HEK293 (cell line): ENCODE measurements around the gene ZNF626.

Experiments
- CTCF ChIA-PET: fragments of 350-600 bp; formaldehyde crosslinking; extraction: SDS; loops from one replicate; lab custom pipeline; 2021; ENCODE audit warnings: antibody characterized with exemption; lab: Yijun Ruan, JAX
- POLR2A ChIA-PET: fragments of 300-600 bp; formaldehyde crosslinking; extraction: SDS; loops from one replicate; lab custom pipeline; 2020; ENCODE audit warnings: antibody characterized with exemption, inconsistent platforms; lab: Yijun Ruan, JAX
- H3K27ac ChIP-seq: fragments of 200-500 bp; sonication (Bioruptor generic); 2 replicates; pipeline ENCODE4 v1.5.1; 2014; ENCODE audit warnings: low read depth, low read length, control low read depth, inconsistent platforms; ENCODE audit errors: extremely low read depth
- H3K36me3 ChIP-seq, 2 experiments: fragments of 200-500 bp in 1 of 2; sonication (Bioruptor generic) in 1 of 2; 1 replicate in 1 of 2; 2 replicates in 1 of 2; pipeline ENCODE4 v1.5.1; 2014 to 2017; ENCODE audit warnings: inconsistent platforms in 2 of 2, low read length in 2 of 2; ENCODE audit not compliant: control insufficient read depth in 2 of 2, insufficient read depth in 1 of 2
- H3K4me1 ChIP-seq: fragments of 200-500 bp; sonication (Bioruptor generic); 2 replicates; pipeline ENCODE4 v1.5.1; 2014; ENCODE audit warnings: mild to moderate bottlenecking, low read length, inconsistent platforms; ENCODE audit not compliant: control insufficient read depth, insufficient read depth
- H3K4me3 ChIP-seq: 2 replicates; pipeline ENCODE4 v1.5.1; 2011; ENCODE audit warnings: low read depth, mild to moderate bottlenecking, control low read depth, low read length, moderate library complexity
- H3K9me3 ChIP-seq: fragments of 200-500 bp; sonication (Bioruptor generic); 2 replicates; pipeline ENCODE4 v1.5.1; 2014; ENCODE audit warnings: low read depth, low read length, inconsistent platforms; ENCODE audit not compliant: control insufficient read depth, insufficient read depth
- FEZF1 ChIP-seq: fragments of 450-650 bp; formaldehyde crosslinking; IDR thresholded peaks from 2 replicates; pipeline ENCODE4 v1.5.1; 2016; ENCODE audit warnings: missing biosample characterization, missing genetic modification characterization
- MYNN ChIP-seq: fragments of 450-650 bp; formaldehyde crosslinking; IDR thresholded peaks from 2 replicates; pipeline ENCODE4 v1.5.1; 2016; ENCODE audit warnings: missing biosample characterization, missing genetic modification characterization, borderline replicate concordance
- SCRT2 ChIP-seq: fragments of 450-650 bp; formaldehyde crosslinking; IDR thresholded peaks from 2 replicates; pipeline ENCODE4 v1.5.1; 2016; ENCODE audit warnings: missing biosample characterization, missing genetic modification characterization
- SP3 ChIP-seq: fragments of 450-650 bp; formaldehyde crosslinking; IDR thresholded peaks from 2 replicates; pipeline ENCODE4 v1.5.1; 2016; ENCODE audit warnings: missing biosample characterization, missing genetic modification characterization
- ZNF114 ChIP-seq: fragments of 450-650 bp; formaldehyde crosslinking; IDR thresholded peaks from 2 replicates; pipeline ENCODE4 v1.5.0; 2017; ENCODE audit warnings: missing biosample characterization, missing genetic modification characterization
- ZNF2 ChIP-seq: fragments of 450-650 bp; formaldehyde crosslinking; IDR thresholded peaks from 2 replicates; pipeline ENCODE4 v1.5.1; 2016; ENCODE audit warnings: missing biosample characterization, missing genetic modification characterization
- ZNF560 ChIP-seq: fragments of 450-650 bp; formaldehyde crosslinking; IDR thresholded peaks from 2 replicates; pipeline ENCODE4 v1.5.1; 2017; ENCODE audit warnings: missing biosample characterization, missing genetic modification characterization, borderline replicate concordance
- ZNF561 ChIP-seq: fragments of 450-650 bp; IDR thresholded peaks from 2 replicates; pipeline ENCODE4 v1.5.1; 2018; ENCODE audit warnings: missing biosample characterization, missing genetic modification characterization, borderline replicate concordance
- ZNF623 ChIP-seq: fragments of 450-650 bp; formaldehyde crosslinking; IDR thresholded peaks from 2 replicates; pipeline ENCODE4 v1.5.1; 2016; ENCODE audit warnings: missing biosample characterization, missing genetic modification characterization
- ZNF626 ChIP-seq: fragments of 450-650 bp; sonication (Bioruptor Pico); formaldehyde crosslinking; IDR thresholded peaks from 2 replicates; pipeline ENCODE4 v1.5.1; 2018; ENCODE audit warnings: missing biosample characterization, missing genetic modification characterization, inconsistent platforms
- ZNF677 ChIP-seq: fragments of 450-650 bp; IDR thresholded peaks from 2 replicates; pipeline ENCODE4 v1.5.0; 2018; ENCODE audit warnings: missing biosample characterization, mild to moderate bottlenecking, missing genetic modification characterization, moderate library complexity
- TF ChIP-seq, protein P1 (sequence below): fragments of 450-650 bp; formaldehyde crosslinking; IDR thresholded peaks from 2 replicates; pipeline ENCODE4 v1.5.1; 2016; ENCODE audit warnings: missing biosample characterization, missing genetic modification characterization
- TF ChIP-seq, protein P2 (sequence below): fragments of 450-650 bp; IDR thresholded peaks from 2 replicates; pipeline ENCODE4 v1.5.1; 2018; ENCODE audit warnings: missing biosample characterization, missing genetic modification characterization
- TF ChIP-seq, protein P3 (sequence below): fragments of 450-650 bp; formaldehyde crosslinking; IDR thresholded peaks from 2 replicates; pipeline ENCODE4 v1.5.1; 2016; ENCODE audit warnings: missing biosample characterization, missing genetic modification characterization, borderline replicate concordance
- TF ChIP-seq, protein P4 (sequence below): fragments of 450-650 bp; formaldehyde crosslinking; IDR thresholded peaks from 2 replicates; pipeline ENCODE4 v1.5.1; 2017; ENCODE audit warnings: missing biosample characterization, missing genetic modification characterization
- TF ChIP-seq, protein P5 (sequence below): fragments of 450-650 bp; formaldehyde crosslinking; IDR thresholded peaks from 2 replicates; pipeline ENCODE4 v1.5.1; 2016; ENCODE audit warnings: missing biosample characterization, missing genetic modification characterization
- TF ChIP-seq, protein P6 (sequence below): fragments of 450-650 bp; formaldehyde crosslinking; IDR thresholded peaks from 2 replicates; pipeline ENCODE4 v1.5.1; 2016; ENCODE audit warnings: missing biosample characterization, missing genetic modification characterization
- TF ChIP-seq, protein P7 (sequence below): fragments of 450-650 bp; formaldehyde crosslinking; IDR thresholded peaks from 2 replicates; pipeline ENCODE4 v1.5.1; 2016; ENCODE audit warnings: missing biosample characterization, missing genetic modification characterization

ZNF626 gene

DNA sequence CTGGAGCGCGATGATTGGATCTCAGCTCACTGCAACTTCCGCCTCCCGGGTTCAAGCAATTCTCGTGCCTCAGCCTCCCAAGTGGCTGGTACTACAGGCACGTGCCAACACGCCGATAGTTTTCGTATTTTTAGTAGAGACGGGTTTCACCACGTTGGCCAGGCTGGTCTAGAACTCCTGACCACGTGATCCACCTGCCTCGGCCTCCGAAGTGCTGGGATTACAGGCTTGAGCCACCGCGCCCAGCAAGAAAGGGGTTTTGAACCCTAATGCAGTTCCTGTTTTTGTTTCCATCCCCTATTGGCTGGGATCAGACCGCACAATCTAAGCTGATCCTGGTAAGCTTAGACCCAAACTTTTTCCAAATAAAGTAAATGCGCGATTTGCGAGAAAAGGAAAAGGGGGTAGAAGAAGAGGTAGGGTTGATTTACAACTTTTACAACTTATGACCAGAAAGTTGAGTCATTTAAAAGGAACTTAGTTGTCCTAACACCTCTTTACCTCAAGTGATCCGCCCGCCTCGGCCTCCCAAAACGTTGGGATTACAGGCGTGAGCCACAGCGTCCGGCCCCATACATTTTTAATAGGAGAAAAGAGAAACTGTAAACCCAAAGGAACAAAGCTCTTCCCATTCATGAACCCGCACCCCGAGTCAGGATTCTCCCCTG is 764 bp downstream of the ZNF626 start (continued):
- TF ChIP-seq, protein P1, sequence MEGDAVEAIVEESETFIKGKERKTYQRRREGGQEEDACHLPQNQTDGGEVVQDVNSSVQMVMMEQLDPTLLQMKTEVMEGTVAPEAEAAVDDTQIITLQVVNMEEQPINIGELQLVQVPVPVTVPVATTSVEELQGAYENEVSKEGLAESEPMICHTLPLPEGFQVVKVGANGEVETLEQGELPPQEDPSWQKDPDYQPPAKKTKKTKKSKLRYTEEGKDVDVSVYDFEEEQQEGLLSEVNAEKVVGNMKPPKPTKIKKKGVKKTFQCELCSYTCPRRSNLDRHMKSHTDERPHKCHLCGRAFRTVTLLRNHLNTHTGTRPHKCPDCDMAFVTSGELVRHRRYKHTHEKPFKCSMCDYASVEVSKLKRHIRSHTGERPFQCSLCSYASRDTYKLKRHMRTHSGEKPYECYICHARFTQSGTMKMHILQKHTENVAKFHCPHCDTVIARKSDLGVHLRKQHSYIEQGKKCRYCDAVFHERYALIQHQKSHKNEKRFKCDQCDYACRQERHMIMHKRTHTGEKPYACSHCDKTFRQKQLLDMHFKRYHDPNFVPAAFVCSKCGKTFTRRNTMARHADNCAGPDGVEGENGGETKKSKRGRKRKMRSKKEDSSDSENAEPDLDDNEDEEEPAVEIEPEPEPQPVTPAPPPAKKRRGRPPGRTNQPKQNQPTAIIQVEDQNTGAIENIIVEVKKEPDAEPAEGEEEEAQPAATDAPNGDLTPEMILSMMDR (tag by site-specific recombination) = no peak
- TF ChIP-seq ZNF677 = no peak
- TF ChIP-seq, protein P2, sequence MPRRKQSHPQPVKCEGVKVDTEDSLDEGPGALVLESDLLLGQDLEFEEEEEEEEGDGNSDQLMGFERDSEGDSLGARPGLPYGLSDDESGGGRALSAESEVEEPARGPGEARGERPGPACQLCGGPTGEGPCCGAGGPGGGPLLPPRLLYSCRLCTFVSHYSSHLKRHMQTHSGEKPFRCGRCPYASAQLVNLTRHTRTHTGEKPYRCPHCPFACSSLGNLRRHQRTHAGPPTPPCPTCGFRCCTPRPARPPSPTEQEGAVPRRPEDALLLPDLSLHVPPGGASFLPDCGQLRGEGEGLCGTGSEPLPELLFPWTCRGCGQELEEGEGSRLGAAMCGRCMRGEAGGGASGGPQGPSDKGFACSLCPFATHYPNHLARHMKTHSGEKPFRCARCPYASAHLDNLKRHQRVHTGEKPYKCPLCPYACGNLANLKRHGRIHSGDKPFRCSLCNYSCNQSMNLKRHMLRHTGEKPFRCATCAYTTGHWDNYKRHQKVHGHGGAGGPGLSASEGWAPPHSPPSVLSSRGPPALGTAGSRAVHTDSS (tag by site-specific recombination) = no peak

DNA sequence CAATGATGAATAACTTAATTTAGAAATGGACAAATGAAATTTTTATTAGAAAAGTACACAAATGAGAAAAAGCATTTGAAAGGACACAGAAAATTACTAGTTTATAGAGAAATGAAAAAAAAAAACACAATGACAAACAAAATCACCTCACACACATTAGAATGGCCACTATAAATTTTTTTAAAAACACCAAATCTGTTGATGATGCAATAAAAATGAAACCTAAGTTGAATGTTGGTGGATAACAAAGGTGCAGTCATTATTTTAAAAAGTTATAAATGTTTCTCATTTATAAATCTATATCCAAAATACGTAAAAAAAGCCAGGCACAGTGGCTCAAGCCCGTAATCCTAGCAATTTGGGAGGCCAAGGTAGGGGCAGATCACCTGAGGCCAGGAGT is 20.8 kb downstream of the ZNF626 start:
- no peak for TF ChIP-seq ZNF561 (tag by site-specific recombination)
- no peak for TF ChIP-seq MYNN (tag by site-specific recombination)
- TF ChIP-seq ZNF114 = no peak
- TF ChIP-seq ZNF626 = no peak
- TF ChIP-seq, protein P3, sequence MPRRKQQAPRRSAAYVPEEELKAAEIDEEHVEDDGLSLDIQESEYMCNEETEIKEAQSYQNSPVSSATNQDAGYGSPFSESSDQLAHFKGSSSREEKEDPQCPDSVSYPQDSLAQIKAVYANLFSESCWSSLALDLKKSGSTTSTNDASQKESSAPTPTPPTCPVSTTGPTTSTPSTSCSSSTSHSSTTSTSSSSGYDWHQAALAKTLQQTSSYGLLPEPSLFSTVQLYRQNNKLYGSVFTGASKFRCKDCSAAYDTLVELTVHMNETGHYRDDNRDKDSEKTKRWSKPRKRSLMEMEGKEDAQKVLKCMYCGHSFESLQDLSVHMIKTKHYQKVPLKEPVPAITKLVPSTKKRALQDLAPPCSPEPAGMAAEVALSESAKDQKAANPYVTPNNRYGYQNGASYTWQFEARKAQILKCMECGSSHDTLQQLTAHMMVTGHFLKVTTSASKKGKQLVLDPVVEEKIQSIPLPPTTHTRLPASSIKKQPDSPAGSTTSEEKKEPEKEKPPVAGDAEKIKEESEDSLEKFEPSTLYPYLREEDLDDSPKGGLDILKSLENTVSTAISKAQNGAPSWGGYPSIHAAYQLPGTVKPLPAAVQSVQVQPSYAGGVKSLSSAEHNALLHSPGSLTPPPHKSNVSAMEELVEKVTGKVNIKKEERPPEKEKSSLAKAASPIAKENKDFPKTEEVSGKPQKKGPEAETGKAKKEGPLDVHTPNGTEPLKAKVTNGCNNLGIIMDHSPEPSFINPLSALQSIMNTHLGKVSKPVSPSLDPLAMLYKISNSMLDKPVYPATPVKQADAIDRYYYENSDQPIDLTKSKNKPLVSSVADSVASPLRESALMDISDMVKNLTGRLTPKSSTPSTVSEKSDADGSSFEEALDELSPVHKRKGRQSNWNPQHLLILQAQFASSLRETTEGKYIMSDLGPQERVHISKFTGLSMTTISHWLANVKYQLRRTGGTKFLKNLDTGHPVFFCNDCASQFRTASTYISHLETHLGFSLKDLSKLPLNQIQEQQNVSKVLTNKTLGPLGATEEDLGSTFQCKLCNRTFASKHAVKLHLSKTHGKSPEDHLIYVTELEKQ = no peak
- TF ChIP-seq SCRT2 (tag by site-specific recombination) = no peak
- TF ChIP-seq FEZF1 (tag by site-specific recombination) = no peak
- TF ChIP-seq, protein P4, sequence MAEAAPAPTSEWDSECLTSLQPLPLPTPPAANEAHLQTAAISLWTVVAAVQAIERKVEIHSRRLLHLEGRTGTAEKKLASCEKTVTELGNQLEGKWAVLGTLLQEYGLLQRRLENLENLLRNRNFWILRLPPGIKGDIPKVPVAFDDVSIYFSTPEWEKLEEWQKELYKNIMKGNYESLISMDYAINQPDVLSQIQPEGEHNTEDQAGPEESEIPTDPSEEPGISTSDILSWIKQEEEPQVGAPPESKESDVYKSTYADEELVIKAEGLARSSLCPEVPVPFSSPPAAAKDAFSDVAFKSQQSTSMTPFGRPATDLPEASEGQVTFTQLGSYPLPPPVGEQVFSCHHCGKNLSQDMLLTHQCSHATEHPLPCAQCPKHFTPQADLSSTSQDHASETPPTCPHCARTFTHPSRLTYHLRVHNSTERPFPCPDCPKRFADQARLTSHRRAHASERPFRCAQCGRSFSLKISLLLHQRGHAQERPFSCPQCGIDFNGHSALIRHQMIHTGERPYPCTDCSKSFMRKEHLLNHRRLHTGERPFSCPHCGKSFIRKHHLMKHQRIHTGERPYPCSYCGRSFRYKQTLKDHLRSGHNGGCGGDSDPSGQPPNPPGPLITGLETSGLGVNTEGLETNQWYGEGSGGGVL (tag by site-specific recombination) = no peak
- TF ChIP-seq, protein P5, sequence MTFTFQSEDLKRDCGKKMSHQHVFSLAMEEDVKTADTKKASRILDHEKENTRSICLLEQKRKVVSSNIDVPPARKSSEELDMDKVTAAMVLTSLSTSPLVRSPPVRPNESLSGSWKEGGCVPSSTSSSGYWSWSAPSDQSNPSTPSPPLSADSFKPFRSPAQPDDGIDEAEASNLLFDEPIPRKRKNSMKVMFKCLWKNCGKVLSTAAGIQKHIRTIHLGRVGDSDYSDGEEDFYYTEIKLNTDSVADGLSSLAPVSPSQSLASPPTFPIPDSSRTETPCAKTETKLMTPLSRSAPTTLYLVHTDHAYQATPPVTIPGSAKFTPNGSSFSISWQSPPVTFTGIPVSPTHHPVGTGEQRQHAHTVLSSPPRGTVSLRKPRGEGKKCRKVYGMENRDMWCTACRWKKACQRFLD (tag by site-specific recombination) = no peak
- TF ChIP-seq ZNF560 (tag by site-specific recombination) = no peak
- no peak for TF ChIP-seq ZNF623 (tag by site-specific recombination)
- TF ChIP-seq, protein P6, sequence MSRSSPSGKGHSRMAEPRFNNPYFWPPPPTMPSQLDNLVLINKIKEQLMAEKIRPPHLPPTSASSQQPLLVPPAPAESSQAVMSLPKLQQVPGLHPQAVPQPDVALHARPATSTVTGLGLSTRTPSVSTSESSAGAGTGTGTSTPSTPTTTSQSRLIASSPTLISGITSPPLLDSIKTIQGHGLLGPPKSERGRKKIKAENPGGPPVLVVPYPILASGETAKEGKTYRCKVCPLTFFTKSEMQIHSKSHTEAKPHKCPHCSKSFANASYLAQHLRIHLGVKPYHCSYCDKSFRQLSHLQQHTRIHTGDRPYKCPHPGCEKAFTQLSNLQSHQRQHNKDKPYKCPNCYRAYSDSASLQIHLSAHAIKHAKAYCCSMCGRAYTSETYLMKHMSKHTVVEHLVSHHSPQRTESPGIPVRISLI (tag by site-specific recombination) = no peak
- TF ChIP-seq, protein P7, sequence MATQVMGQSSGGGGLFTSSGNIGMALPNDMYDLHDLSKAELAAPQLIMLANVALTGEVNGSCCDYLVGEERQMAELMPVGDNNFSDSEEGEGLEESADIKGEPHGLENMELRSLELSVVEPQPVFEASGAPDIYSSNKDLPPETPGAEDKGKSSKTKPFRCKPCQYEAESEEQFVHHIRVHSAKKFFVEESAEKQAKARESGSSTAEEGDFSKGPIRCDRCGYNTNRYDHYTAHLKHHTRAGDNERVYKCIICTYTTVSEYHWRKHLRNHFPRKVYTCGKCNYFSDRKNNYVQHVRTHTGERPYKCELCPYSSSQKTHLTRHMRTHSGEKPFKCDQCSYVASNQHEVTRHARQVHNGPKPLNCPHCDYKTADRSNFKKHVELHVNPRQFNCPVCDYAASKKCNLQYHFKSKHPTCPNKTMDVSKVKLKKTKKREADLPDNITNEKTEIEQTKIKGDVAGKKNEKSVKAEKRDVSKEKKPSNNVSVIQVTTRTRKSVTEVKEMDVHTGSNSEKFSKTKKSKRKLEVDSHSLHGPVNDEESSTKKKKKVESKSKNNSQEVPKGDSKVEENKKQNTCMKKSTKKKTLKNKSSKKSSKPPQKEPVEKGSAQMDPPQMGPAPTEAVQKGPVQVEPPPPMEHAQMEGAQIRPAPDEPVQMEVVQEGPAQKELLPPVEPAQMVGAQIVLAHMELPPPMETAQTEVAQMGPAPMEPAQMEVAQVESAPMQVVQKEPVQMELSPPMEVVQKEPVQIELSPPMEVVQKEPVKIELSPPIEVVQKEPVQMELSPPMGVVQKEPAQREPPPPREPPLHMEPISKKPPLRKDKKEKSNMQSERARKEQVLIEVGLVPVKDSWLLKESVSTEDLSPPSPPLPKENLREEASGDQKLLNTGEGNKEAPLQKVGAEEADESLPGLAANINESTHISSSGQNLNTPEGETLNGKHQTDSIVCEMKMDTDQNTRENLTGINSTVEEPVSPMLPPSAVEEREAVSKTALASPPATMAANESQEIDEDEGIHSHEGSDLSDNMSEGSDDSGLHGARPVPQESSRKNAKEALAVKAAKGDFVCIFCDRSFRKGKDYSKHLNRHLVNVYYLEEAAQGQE (tag by site-specific recombination) = no peak
- no peak for TF ChIP-seq SP3 (tag by site-specific recombination)
- no peak for TF ChIP-seq ZNF2
- TF ChIP-seq, all 188 proteins: peak for 0
- H3K9me3 ChIP-seq = no peaks in the 10 kb centered on the region
- H3K36me3 ChIP-seq = no peaks in the 10 kb centered on the region
- H3K4me1 ChIP-seq = no peaks in the 10 kb centered on the region
- H3K4me3 ChIP-seq = no peak overlapping the region
- no peak overlapping the region for H3K27ac ChIP-seq
- POLR2A ChIA-PET = no interaction called here
- CTCF ChIA-PET = no interaction called here
